H1 (cell line): Measurements from ENCODE around the gene TSPAN1.
"Not testable (repeated sequence)": the region's sequence is repeated elsewhere in the genome, so short reads cannot be mapped to it uniquely, and the experiment has no call there.

Source experiments
- RFX5 ChIP-seq: IDR thresholded peaks from 2 replicates; pipeline ENCODE4 v1.6.1; 2011; ENCODE audit warnings: low read depth, low read length, improper control_type of control experiment, borderline replicate concordance
- SIN3A ChIP-seq, 2 experiments: IDR thresholded peaks in 1 of 2; conservative IDR thresholded peaks in 1 of 2; 2 replicates each; pipeline ENCODE4 v1.6.1; 2011 to 2012; ENCODE audit warnings: low read length in 2 of 2, improper control_type of control experiment in 1 of 2, low read depth in 1 of 2, mild to moderate bottlenecking in 1 of 2

DNA sequence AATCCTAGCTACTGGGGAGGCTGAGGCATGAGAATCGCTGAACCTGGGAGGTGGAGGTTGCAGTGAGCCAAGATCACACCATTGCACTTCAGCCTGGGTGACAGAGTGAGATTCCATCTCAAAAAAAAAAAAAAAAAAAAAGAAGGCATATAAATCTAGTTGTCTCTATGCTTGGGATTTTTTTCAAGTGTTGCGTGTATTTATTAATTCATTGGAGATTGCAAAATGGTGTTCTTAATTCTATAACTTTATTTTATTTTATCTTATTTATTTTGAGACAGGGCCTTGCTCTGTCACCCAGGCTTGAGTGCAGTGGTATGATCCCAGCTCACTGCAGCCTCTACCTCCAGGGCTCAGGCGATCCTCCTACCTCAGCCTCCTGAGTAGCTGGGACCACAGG lies 56.3 kb downstream of the TSPAN1 start:
- TF ChIP-seq RFX5; SIN3A (conservative IDR thresholded peaks at IDR 0.05 in 1 of 2, IDR thresholded peaks at IDR 0.05 in 1 of 2; ENCODE audit: low read depth in 1 of 2, low read length in 2 of 2): not testable (repeated sequence)
